AG04450 (cell line): ENCODE results near the gene CCDC134. TPM values are rescaled to one million over a fixed set of nuclear protein-coding genes. Genes with fewer than 3 reads are reported as not detected.

Experiments used
- CTCF ChIA-PET: fragments of 300-600, 350-600 bp; formaldehyde crosslinking; extraction: SDS; loops from one replicate; lab custom pipeline; 2022; ENCODE audit warnings: antibody characterized with exemption, inconsistent platforms; lab: Charles Lee
- POLR2A ChIA-PET: fragments of 350-600 bp; formaldehyde crosslinking; extraction: SDS; loops from one replicate; lab custom pipeline; 2021; ENCODE audit warnings: antibody characterized with exemption, inconsistent platforms; lab: Yijun Ruan, JAX
- DNase-seq: peaks from one replicate; pipeline ENCODE4 v3.0.0-alpha.2; 2011; ENCODE audit warnings: low read depth, low spot score
- H3K27ac ChIP-seq: one replicate; pipeline ENCODE4 v1.5.1; 2012; ENCODE audit warnings: low read depth, low read length, control low read depth
- H3K27me3 ChIP-seq: one replicate; pipeline ENCODE4 v1.6.0; 2012; ENCODE audit warnings: low read length; ENCODE audit not compliant: control insufficient read depth, insufficient read depth
- H3K4me3 ChIP-seq: 2 replicates; pipeline ENCODE4 v1.5.1; 2011; ENCODE audit warnings: mild to moderate bottlenecking, low read depth, low read length, control low read depth
- H3K9me3 ChIP-seq: 2 replicates; pipeline ENCODE4 v1.5.1; 2012; ENCODE audit warnings: low read length; ENCODE audit not compliant: control insufficient read depth, insufficient read depth
- CTCF ChIP-seq: IDR thresholded peaks from 2 replicates; pipeline ENCODE4 v1.5.1; 2011; ENCODE audit warnings: low read depth, low read length, control low read depth, inconsistent platforms
- polyA plus RNA-seq: library from polyadenylated mRNA; depleted of rRNA; stranded (reverse); fragments of >200 nt; gene quantifications from 2 replicates; pipeline ENCODE4 v1.2.3, GENCODE V29; 2011

The CCDC134 gene
- polyA plus RNA-seq, 1 experiment, result 2.6 TPM

- TF ChIP-seq CTCF, result no peak
- Histone ChIP-seq H3K27ac (no peak overlapping the region), H3K9me3 (no peaks in the 10 kb centered on the region), H3K4me3 (no peak overlapping the region), H3K27me3 (no peaks in the 10 kb centered on the region)
- ChIA-PET CTCF (no interaction called here), POLR2A (no interaction called here)
- no peak for DNase-seq
These were observed 18.1 kb downstream of the CCDC134 start for GRCh38 chr22:41818596-41818995.

GRCh38 chr22:41819257-41819656 lies 18.8 kb downstream of the CCDC134 start:
- ChIA-PET CTCF (no interaction called here), POLR2A (no interaction called here)
- H3K4me3 ChIP-seq, result no peak overlapping the region
- no peaks in the 10 kb centered on the region for H3K9me3 ChIP-seq
- no peak for DNase-seq
- H3K27ac ChIP-seq, result no peak overlapping the region
- TF ChIP-seq CTCF, result no peak
- no peaks in the 10 kb centered on the region for H3K27me3 ChIP-seq

- H3K9me3 ChIP-seq, result no peaks in the 10 kb centered on the region
- no peak for DNase-seq
- no peak for TF ChIP-seq CTCF
- ChIA-PET CTCF (interaction anchor here (0.6 kb wide), 1 partner anchor 249 kb away, joined by 3 read pairs; no protein-coding TSS in a partner anchor), POLR2A (no interaction called here)
- H3K27me3 ChIP-seq, result no peaks in the 10 kb centered on the region
- H3K4me3 ChIP-seq, result no peak overlapping the region
- no peak overlapping the region for H3K27ac ChIP-seq
These were observed 20.0 kb downstream of the CCDC134 start for GRCh38 chr22:41820447-41820846.

GRCh38 chr22:41821471-41822316 lies 21.2 kb downstream of the CCDC134 start:
- no peak for DNase-seq
- CTCF ChIA-PET, result interaction anchor here (1.5 kb wide), 1 partner anchor 124 kb away, joined by 4 read pairs; no protein-coding TSS in a partner anchor
- Histone ChIP-seq H3K4me3 (no peak overlapping the region), H3K27me3 (no peaks in the 10 kb centered on the region), H3K9me3 (no peaks in the 10 kb centered on the region), H3K27ac (no peak overlapping the region)
- no peak for TF ChIP-seq CTCF
- POLR2A ChIA-PET, result no interaction called here
